Neuronal stem cell (in vitro differentiated cells): Measurements from ENCODE around the gene PPP1R14D.
A peak's percentile ranks its signal among the peaks of the same experiment; 100 is the strongest.

Experiments used
- DNase-seq: peaks from one replicate; pipeline ENCODE4 v3.0.0-alpha.2; 2013; ENCODE audit warnings: low spot score
- H2AFZ ChIP-seq: one replicate; pipeline ENCODE4 v1.6.1; 2013; ENCODE audit warnings: mild to moderate bottlenecking, low read length, inconsistent platforms
- H2AK5ac ChIP-seq: 2 replicates; pipeline ENCODE4 v1.6.1; 2013; ENCODE audit warnings: low read depth, mild to moderate bottlenecking, inconsistent platforms, low read length, moderate library complexity, mixed read lengths
- H2BK120ac ChIP-seq: 2 replicates; pipeline ENCODE4 v1.6.1; 2013; ENCODE audit warnings: low read depth, mild to moderate bottlenecking, inconsistent platforms, low read length, moderate library complexity, mixed read lengths
- H2BK12ac ChIP-seq: one replicate; pipeline ENCODE4 v1.6.1; 2013; ENCODE audit warnings: low read length, inconsistent platforms
- H2BK15ac ChIP-seq: 2 replicates; pipeline ENCODE4 v1.6.1; 2013; ENCODE audit warnings: mild to moderate bottlenecking, low read length, inconsistent platforms, mixed read lengths
- H2BK5ac ChIP-seq: one replicate; pipeline ENCODE4 v1.6.1; 2013; ENCODE audit warnings: inconsistent platforms, mild to moderate bottlenecking, low read length, moderate library complexity
- H3K14ac ChIP-seq: one replicate; pipeline ENCODE4 v1.6.1; 2013; ENCODE audit warnings: low read length, inconsistent platforms
- H3K18ac ChIP-seq: 2 replicates; pipeline ENCODE4 v1.6.1; 2013; ENCODE audit warnings: low read length, inconsistent platforms
- H3K23ac ChIP-seq: 2 replicates; pipeline ENCODE4 v1.6.1; 2013; ENCODE audit warnings: low read depth, mild to moderate bottlenecking, mixed read lengths, low read length, inconsistent platforms; ENCODE audit not compliant: poor library complexity
- H3K27ac ChIP-seq: replicated peaks from 3 replicates; pipeline ENCODE4 v1.5.1; 2013; ENCODE audit warnings: low read length, inconsistent platforms
- H3K27me3 ChIP-seq, 3 experiments: 2 replicates each; pipeline ENCODE4 v1.6.1; 2013; ENCODE audit warnings: low read length in 3 of 3, mild to moderate bottlenecking in 2 of 3, inconsistent platforms in 1 of 3, low read depth in 1 of 3, mixed read lengths in 1 of 3, moderate library complexity in 1 of 3; ENCODE audit not compliant: control insufficient read depth in 3 of 3, insufficient read depth in 3 of 3
- H3K36me3 ChIP-seq, 2 donors: replicated peaks in 1 of 2; 2 replicates each; pipeline ENCODE4 v1.6.1; 2013; ENCODE audit warnings: low read length in 2 of 2; ENCODE audit not compliant: control insufficient read depth in 2 of 2, insufficient read depth in 2 of 2
- H3K4ac ChIP-seq: 2 replicates; pipeline ENCODE4 v1.6.1; 2013; ENCODE audit warnings: inconsistent platforms, mild to moderate bottlenecking, low read length, moderate library complexity
- H3K4me1 ChIP-seq, 2 donors: 1 replicate in 1 of 2; 2 replicates in 1 of 2; pipeline ENCODE4 v1.6.1; 2013; ENCODE audit warnings: low read length in 2 of 2, low read depth in 1 of 2; ENCODE audit not compliant: control insufficient read depth in 2 of 2, insufficient read depth in 1 of 2
- H3K4me2 ChIP-seq: one replicate; pipeline ENCODE4 v1.6.1; 2013; ENCODE audit warnings: mild to moderate bottlenecking, low read length, inconsistent platforms; ENCODE audit not compliant: insufficient read depth, poor library complexity, severe bottlenecking
- H3K4me3 ChIP-seq, 2 donors: 2 replicates each; pipeline ENCODE4 v1.5.1; 2013; ENCODE audit warnings: low read length in 2 of 2, mild to moderate bottlenecking in 2 of 2, inconsistent platforms in 1 of 2, moderate library complexity in 1 of 2
- H3K79me1 ChIP-seq: one replicate; pipeline ENCODE4 v1.6.1; 2013; ENCODE audit warnings: low read depth, mild to moderate bottlenecking, inconsistent platforms, low read length, moderate library complexity
- H3K9ac ChIP-seq: one replicate; pipeline ENCODE4 v1.6.1; 2013; ENCODE audit warnings: mild to moderate bottlenecking, low read depth, low read length, inconsistent platforms; ENCODE audit not compliant: poor library complexity
- H3K9me3 ChIP-seq, 2 donors: replicated peaks in 1 of 2; 2 replicates each; pipeline versions ENCODE3 to v1.6.1; 2013; ENCODE audit warnings: low read length in 2 of 2, mild to moderate bottlenecking in 2 of 2, inconsistent platforms in 1 of 2, low read depth in 1 of 2, mixed read lengths in 1 of 2, moderate library complexity in 1 of 2; ENCODE audit not compliant: control insufficient read depth in 2 of 2, insufficient read depth in 1 of 2
- H4K8ac ChIP-seq: one replicate; pipeline ENCODE4 v1.6.1; 2013; ENCODE audit warnings: low read depth, mild to moderate bottlenecking, inconsistent platforms, low read length, moderate library complexity
- H4K91ac ChIP-seq: one replicate; pipeline ENCODE4 v1.6.1; 2013; ENCODE audit warnings: low read length, low read depth, mild to moderate bottlenecking, inconsistent platforms; ENCODE audit not compliant: poor library complexity
- WGBS, 2 donors: extraction: QIAGEN DNeasy Blood & Tissue Kit; methylation state at CpG; one replicate each; pipeline ENCODE4 v1.1.7; 2013; ENCODE audit warnings: missing lambda C conversion rate in 2 of 2, mixed read lengths in 1 of 2; ENCODE audit not compliant: insufficient read length in 2 of 2, insufficient replicate concordance in 1 of 2; ENCODE audit errors: extremely low coverage in 2 of 2; 5-methylcytosine and 5-hydroxymethylcytosine counted together

The PPP1R14D gene

GRCh38 chr15:40843261-40843884 is 14.9 kb upstream of the PPP1R14D start:
- Histone ChIP-seq H3K27ac (no peak overlapping the region), H3K36me3 (no peaks in the 10 kb centered on the region), H3K4ac (no peak overlapping the region), H3K23ac (no peak overlapping the region), H3K9me3 (peaks cover 0 to 3% of the 10 kb centered on the region in 2 donors), H3K4me3 (peak overlapping the region; percentile 15 to 79), H2BK120ac (no peak overlapping the region), H3K27me3 (peaks cover 18 to 75% (median 38%) of the 10 kb centered on the region in 3 experiments), H3K79me1 (no peaks in the 10 kb centered on the region), H4K91ac (no peak overlapping the region), H3K4me2 (peak overlapping the region; percentile 93), H2BK15ac (no peak overlapping the region), H3K9ac (peak overlapping the region; percentile 13), H3K4me1 (peaks cover 13 to 15% of the 10 kb centered on the region in 2 donors), H3K18ac (peak overlapping the region; percentile 44), H2AFZ (peak overlapping the region; percentile 89), H2BK5ac (no peak overlapping the region), H3K14ac (no peak overlapping the region), H4K8ac (no peak overlapping the region), H2AK5ac (no peak overlapping the region), H2BK12ac (no peak overlapping the region)
- WGBS, 2 donors = no CpG with 5 or more reads among the region's 34 CpGs
- no peak for DNase-seq

GRCh38 chr15:40841741-40842140 is 13.2 kb upstream of the PPP1R14D start:
- H3K79me1 ChIP-seq = no peaks in the 10 kb centered on the region
- no peak overlapping the region for H2BK15ac ChIP-seq
- no peak overlapping the region for H3K18ac ChIP-seq
- no peak overlapping the region for H3K9ac ChIP-seq
- WGBS, 2 donors = no CpG with 5 or more reads among the region's 2 CpGs
- H3K4me2 ChIP-seq = no peak overlapping the region
- H3K14ac ChIP-seq = no peak overlapping the region
- H3K27me3 ChIP-seq = peaks cover 18 to 68% (median 38%) of the 10 kb centered on the region in 3 experiments
- H3K4me1 ChIP-seq = peaks cover 5 to 6% of the 10 kb centered on the region in 2 donors
- H3K36me3 ChIP-seq = no peaks in the 10 kb centered on the region
- no peak overlapping the region for H3K4me3 ChIP-seq
- H2AK5ac ChIP-seq = no peak overlapping the region
- H3K27ac ChIP-seq = no peak overlapping the region
- no peak overlapping the region for H4K91ac ChIP-seq
- no peak overlapping the region for H3K4ac ChIP-seq
- H4K8ac ChIP-seq = no peak overlapping the region
- no peak overlapping the region for H2BK120ac ChIP-seq
- no peak for DNase-seq
- H2BK5ac ChIP-seq = no peak overlapping the region
- no peak overlapping the region for H2AFZ ChIP-seq
- peaks cover 0 to 3% of the 10 kb centered on the region in 2 donors for H3K9me3 ChIP-seq
- H2BK12ac ChIP-seq = no peak overlapping the region
- no peak overlapping the region for H3K23ac ChIP-seq

- H3K27me3 ChIP-seq = peaks cover 8 to 44% (median 14%) of the 10 kb centered on the region in 3 experiments
- no peak overlapping the region for H4K91ac ChIP-seq
- no peak overlapping the region for H3K18ac ChIP-seq
- H2BK5ac ChIP-seq = no peak overlapping the region
- H3K14ac ChIP-seq = no peak overlapping the region
- no peak overlapping the region for H3K4ac ChIP-seq
- no peak overlapping the region for H2BK15ac ChIP-seq
- no CpG with 5 or more reads among the region's 5 CpGs for WGBS, 2 donors
- no peak overlapping the region for H2BK120ac ChIP-seq
- H3K4me1 ChIP-seq = peaks cover 1 to 2% of the 10 kb centered on the region in 2 donors
- H2AK5ac ChIP-seq = no peak overlapping the region
- H4K8ac ChIP-seq = no peak overlapping the region
- H2BK12ac ChIP-seq = no peak overlapping the region
- H3K4me3 ChIP-seq = no peak overlapping the region
- H2AFZ ChIP-seq = peak overlapping the region; percentile 47
- H3K79me1 ChIP-seq = no peaks in the 10 kb centered on the region
- H3K23ac ChIP-seq = no peak overlapping the region
- H3K27ac ChIP-seq = no peak overlapping the region
- no peak overlapping the region for H3K9ac ChIP-seq
- H3K36me3 ChIP-seq = no peaks in the 10 kb centered on the region
- no peak overlapping the region for H3K4me2 ChIP-seq
- no peak for DNase-seq
- peaks cover 0 to 3% of the 10 kb centered on the region in 2 donors for H3K9me3 ChIP-seq
Observed at GRCh38 chr15:40838756-40839155, 10.2 kb upstream of the PPP1R14D start.

- no peak for DNase-seq
- no peaks in the 10 kb centered on the region for H3K4me1 ChIP-seq
- no peak overlapping the region for H2AFZ ChIP-seq
Observed at GRCh38 chr15:40836020-40836419, 7.5 kb upstream of the PPP1R14D start.

More at GRCh38 chr15:40836020-40836419, 7.5 kb upstream of the PPP1R14D start:
- no peak overlapping the region for H3K14ac ChIP-seq
- WGBS, 2 donors = no CpG with 5 or more reads among the region's 1 CpG
- H3K4me2 ChIP-seq = no peak overlapping the region
- H3K4ac ChIP-seq = no peak overlapping the region
- no peak overlapping the region for H4K8ac ChIP-seq
- no peak overlapping the region for H4K91ac ChIP-seq
- H3K27me3 ChIP-seq = peaks cover 0 to 24% (median 0%) of the 10 kb centered on the region in 3 experiments
- H3K79me1 ChIP-seq = no peaks in the 10 kb centered on the region
- H3K4me3 ChIP-seq = no peak overlapping the region
- H2BK5ac ChIP-seq = no peak overlapping the region
- H3K9ac ChIP-seq = no peak overlapping the region
- no peak overlapping the region for H3K27ac ChIP-seq
- no peak overlapping the region for H2BK12ac ChIP-seq
- H2AK5ac ChIP-seq = no peak overlapping the region
- H3K36me3 ChIP-seq = no peaks in the 10 kb centered on the region
- H3K23ac ChIP-seq = no peak overlapping the region
- H2BK120ac ChIP-seq = no peak overlapping the region
- H3K18ac ChIP-seq = no peak overlapping the region
- no peak overlapping the region for H2BK15ac ChIP-seq
- no peaks in the 10 kb centered on the region for H3K9me3 ChIP-seq
